ENCODE results near the gene CALY. TPM values are rescaled to one million over a fixed set of nuclear protein-coding genes. Genes with fewer than 3 reads are reported as not detected.

Gene CALY
- total RNA-seq, 1 experiment from 2014 or later, result 0.47 TPM

- no peaks in the 10 kb centered on the region for H3K79me2 ChIP-seq (ENCODE audit: insufficient read depth, low read length)
- intact Hi-C loops (cut with micrococcal nuclease), result no loop called here
- H3K4me3 ChIP-seq (replicated peaks in 1 of 2; ENCODE audit: low read depth in 1 of 2, low read length in 2 of 2), result no peak overlapping the region
- no peaks in the 10 kb centered on the region; a peak in 1 of 4 replicates for H3K4me1 ChIP-seq (ENCODE audit: control insufficient read depth in 1 of 2, insufficient read depth in 2 of 2, low read length in 2 of 2)
- TF ChIP-seq YY1 (IDR thresholded peaks at IDR 0.05; ENCODE audit: extremely low read depth, insufficient replicate concordance, low read depth, low read length) (no peak), RAD21 (IDR thresholded peaks at IDR 0.05; ENCODE audit: low read depth) (no peak), ZFX (IDR thresholded peaks at IDR 0.05) (no peak), EZH2phosphoT487 (IDR thresholded peaks at IDR 0.05; ENCODE audit: borderline replicate concordance) (no peak), REST (IDR thresholded peaks at IDR 0.05; ENCODE audit: low read depth) (no peak), EZH2 (IDR thresholded peaks at IDR 0.05) (no peak), SP1 (IDR thresholded peaks at IDR 0.05; ENCODE audit: low read depth) (no peak), ELF1 (IDR thresholded peaks at IDR 0.05; ENCODE audit: borderline replicate concordance, low read depth) (no peak), CEBPB (IDR thresholded peaks at IDR 0.05; ENCODE audit: low read depth) (no peak), JUND (IDR thresholded peaks at IDR 0.05) (no peak)
- TF ChIP-seq, protein P1, sequence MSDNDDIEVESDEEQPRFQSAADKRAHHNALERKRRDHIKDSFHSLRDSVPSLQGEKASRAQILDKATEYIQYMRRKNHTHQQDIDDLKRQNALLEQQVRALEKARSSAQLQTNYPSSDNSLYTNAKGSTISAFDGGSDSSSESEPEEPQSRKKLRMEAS (IDR thresholded peaks at IDR 0.05), result no peak
- TF ChIP-seq, protein P2, sequence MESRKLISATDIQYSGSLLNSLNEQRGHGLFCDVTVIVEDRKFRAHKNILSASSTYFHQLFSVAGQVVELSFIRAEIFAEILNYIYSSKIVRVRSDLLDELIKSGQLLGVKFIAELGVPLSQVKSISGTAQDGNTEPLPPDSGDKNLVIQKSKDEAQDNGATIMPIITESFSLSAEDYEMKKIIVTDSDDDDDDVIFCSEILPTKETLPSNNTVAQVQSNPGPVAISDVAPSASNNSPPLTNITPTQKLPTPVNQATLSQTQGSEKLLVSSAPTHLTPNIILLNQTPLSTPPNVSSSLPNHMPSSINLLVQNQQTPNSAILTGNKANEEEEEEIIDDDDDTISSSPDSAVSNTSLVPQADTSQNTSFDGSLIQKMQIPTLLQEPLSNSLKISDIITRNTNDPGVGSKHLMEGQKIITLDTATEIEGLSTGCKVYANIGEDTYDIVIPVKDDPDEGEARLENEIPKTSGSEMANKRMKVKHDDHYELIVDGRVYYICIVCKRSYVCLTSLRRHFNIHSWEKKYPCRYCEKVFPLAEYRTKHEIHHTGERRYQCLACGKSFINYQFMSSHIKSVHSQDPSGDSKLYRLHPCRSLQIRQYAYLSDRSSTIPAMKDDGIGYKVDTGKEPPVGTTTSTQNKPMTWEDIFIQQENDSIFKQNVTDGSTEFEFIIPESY (IDR thresholded peaks at IDR 0.05; ENCODE audit: extremely low read depth, insufficient replicate concordance, low read length), result no peak
- TF ChIP-seq, protein P3, sequence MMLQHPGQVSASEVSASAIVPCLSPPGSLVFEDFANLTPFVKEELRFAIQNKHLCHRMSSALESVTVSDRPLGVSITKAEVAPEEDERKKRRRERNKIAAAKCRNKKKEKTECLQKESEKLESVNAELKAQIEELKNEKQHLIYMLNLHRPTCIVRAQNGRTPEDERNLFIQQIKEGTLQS (IDR thresholded peaks at IDR 0.05), result no peak
- TF ChIP-seq, protein P4, sequence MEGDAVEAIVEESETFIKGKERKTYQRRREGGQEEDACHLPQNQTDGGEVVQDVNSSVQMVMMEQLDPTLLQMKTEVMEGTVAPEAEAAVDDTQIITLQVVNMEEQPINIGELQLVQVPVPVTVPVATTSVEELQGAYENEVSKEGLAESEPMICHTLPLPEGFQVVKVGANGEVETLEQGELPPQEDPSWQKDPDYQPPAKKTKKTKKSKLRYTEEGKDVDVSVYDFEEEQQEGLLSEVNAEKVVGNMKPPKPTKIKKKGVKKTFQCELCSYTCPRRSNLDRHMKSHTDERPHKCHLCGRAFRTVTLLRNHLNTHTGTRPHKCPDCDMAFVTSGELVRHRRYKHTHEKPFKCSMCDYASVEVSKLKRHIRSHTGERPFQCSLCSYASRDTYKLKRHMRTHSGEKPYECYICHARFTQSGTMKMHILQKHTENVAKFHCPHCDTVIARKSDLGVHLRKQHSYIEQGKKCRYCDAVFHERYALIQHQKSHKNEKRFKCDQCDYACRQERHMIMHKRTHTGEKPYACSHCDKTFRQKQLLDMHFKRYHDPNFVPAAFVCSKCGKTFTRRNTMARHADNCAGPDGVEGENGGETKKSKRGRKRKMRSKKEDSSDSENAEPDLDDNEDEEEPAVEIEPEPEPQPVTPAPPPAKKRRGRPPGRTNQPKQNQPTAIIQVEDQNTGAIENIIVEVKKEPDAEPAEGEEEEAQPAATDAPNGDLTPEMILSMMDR (IDR thresholded peaks at IDR 0.05 in 2 of 3, conservative IDR thresholded peaks at IDR 0.05 in 1 of 3; ENCODE audit: borderline replicate concordance in 1 of 3, insufficient read depth in 1 of 3, low read depth in 2 of 3, low read length in 2 of 3), result no peak
- no peaks in the 10 kb centered on the region for H3K27me3 ChIP-seq (ENCODE audit: insufficient read depth, low read length)
- no peak overlapping the region for H3K4me2 ChIP-seq (ENCODE audit: low read length)
- no peak for ATAC-seq
- no peak overlapping the region for H3K27ac ChIP-seq (ENCODE audit: low read depth, low read length)
- no peaks in the 10 kb centered on the region for H3K9me2 ChIP-seq (ENCODE audit: insufficient read depth)
- no peak for DNase-seq (ENCODE audit: low read depth, low spot score)
- no peaks in the 10 kb centered on the region for H4K20me1 ChIP-seq (ENCODE audit: insufficient read depth)
- ChIA-PET CTCF (no interaction called here), POLR2A (no interaction called here), RAD21 (ENCODE audit: low non-redundant PET in 1 of 2, low total read pairs in 2 of 2, uncharacterized antibody in 2 of 2, unreplicated experiment in 2 of 2) (no interaction called here)
- no peaks in the 10 kb centered on the region for H3K9me3 ChIP-seq (ENCODE audit: control insufficient read depth in 1 of 2, insufficient read depth in 1 of 2, low read depth in 1 of 2, low read length in 2 of 2)
- no peak overlapping the region for H3K9ac ChIP-seq (ENCODE audit: low read length)
- H3K36me3 ChIP-seq (ENCODE audit: control insufficient read depth in 1 of 2, insufficient read depth in 2 of 2, low read length in 2 of 2), result no peaks in the 10 kb centered on the region
- H2AFZ ChIP-seq (ENCODE audit: low read depth, low read length, poor library complexity, severe bottlenecking), result no peak overlapping the region
- BruUV-seq (replicated peaks), result no TSS peak
Measured at GRCh38 chr10:133334503-133335245, 2.0 kb downstream of the CALY start.

Data from HCT116 (cell line).